SU-DHL-6 (cell line): ENCODE data around the gene DAPK2.

Experiments used
- EZH2phosphoT487 ChIP-seq: fragments of 200-600 bp; sonication (generic), shearing (Covaris generic); conservative IDR thresholded peaks from 2 replicates; pipeline ENCODE4 v1.6.1; 2018; ENCODE audit warnings: mild to moderate bottlenecking, antibody characterized with exemption, low read length, moderate library complexity, mixed read lengths
- TF ChIP-seq, protein P1 (sequence below): fragments of 200-600 bp; sonication (generic); IDR thresholded peaks from one replicate; pipeline ENCODE4 v1.5.1; 2017; ENCODE audit warnings: antibody characterized with exemption, mild to moderate bottlenecking, low read length, moderate library complexity; ENCODE audit not compliant: insufficient read depth, poor library complexity, severe bottlenecking

DNA sequence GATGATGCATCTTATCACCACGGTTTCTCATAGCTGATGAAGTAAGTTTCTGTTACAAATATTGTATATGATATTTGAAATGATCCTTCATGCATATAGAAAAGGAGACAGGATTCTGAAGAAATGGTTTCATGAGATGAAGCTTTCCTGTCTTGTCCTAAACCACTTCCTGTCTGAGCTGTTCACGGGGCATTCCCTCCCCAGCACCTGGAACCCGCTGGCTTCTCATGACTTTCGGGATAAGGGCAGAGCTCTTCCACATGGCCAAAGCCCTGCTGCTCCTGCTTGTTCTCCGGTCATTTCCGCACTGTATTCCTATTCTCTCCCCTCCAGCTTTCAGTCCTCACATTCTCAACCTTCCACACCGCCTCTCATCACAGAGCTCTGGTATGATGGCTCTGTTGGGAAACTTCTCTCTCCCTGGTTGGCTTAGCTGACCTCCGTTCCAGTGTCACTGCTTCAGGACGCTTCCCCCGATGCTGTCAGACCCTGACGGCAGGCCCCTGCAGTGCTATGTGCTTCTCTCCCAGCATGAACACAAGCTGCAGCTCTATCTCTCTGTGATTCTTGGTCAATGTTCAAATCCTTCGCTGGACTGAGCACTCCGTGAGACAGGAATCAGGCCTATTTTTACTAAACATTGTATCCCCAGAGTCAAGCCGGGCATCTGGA is 125.6 kb downstream of the DAPK2 start:
- TF ChIP-seq, protein P1, sequence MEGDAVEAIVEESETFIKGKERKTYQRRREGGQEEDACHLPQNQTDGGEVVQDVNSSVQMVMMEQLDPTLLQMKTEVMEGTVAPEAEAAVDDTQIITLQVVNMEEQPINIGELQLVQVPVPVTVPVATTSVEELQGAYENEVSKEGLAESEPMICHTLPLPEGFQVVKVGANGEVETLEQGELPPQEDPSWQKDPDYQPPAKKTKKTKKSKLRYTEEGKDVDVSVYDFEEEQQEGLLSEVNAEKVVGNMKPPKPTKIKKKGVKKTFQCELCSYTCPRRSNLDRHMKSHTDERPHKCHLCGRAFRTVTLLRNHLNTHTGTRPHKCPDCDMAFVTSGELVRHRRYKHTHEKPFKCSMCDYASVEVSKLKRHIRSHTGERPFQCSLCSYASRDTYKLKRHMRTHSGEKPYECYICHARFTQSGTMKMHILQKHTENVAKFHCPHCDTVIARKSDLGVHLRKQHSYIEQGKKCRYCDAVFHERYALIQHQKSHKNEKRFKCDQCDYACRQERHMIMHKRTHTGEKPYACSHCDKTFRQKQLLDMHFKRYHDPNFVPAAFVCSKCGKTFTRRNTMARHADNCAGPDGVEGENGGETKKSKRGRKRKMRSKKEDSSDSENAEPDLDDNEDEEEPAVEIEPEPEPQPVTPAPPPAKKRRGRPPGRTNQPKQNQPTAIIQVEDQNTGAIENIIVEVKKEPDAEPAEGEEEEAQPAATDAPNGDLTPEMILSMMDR, result no peak
- no peak for TF ChIP-seq EZH2phosphoT487
